GM12891 (cell line): ENCODE measurements around the gene MOGAT3.

Experiments
- DNase-seq: peaks from one replicate; pipeline ENCODE4 v3.0.0; 2011; ENCODE audit warnings: low spot score; ENCODE audit not compliant: insufficient read length
- FAIRE-seq: peaks from 2 replicates; lab custom pipeline; 2011; peaks lifted over from hg19 to GRCh38; lab: Jason Lieb, UNC
- PAX5 ChIP-seq: IDR thresholded peaks from 2 replicates; pipeline ENCODE4 v1.6.1; 2011; ENCODE audit warnings: low read length, moderate library complexity, mild to moderate bottlenecking; ENCODE audit not compliant: insufficient read depth, severe bottlenecking
- POLR2A ChIP-seq: IDR thresholded peaks from 2 replicates; pipeline ENCODE4 v1.6.1; 2011; ENCODE audit warnings: low read depth, low read length, control low read depth
- POLR2AphosphoS5 ChIP-seq: IDR thresholded peaks from 2 replicates; pipeline ENCODE4 v1.6.1; 2011; ENCODE audit warnings: low read depth, low read length, control low read depth
- POU2F2 ChIP-seq: IDR thresholded peaks from 2 replicates; pipeline ENCODE4 v1.6.1; 2011; ENCODE audit warnings: low read depth, mild to moderate bottlenecking, control low read depth, low read length, moderate library complexity
- SPI1 ChIP-seq: IDR thresholded peaks from 2 replicates; pipeline ENCODE4 v1.6.1; 2011; ENCODE audit warnings: low read depth, low read length, control low read depth
- TAF1 ChIP-seq: IDR thresholded peaks from 2 replicates; pipeline ENCODE4 v1.6.1; 2011; ENCODE audit warnings: low read depth, low read length, control low read depth

The MOGAT3 gene

GRCh38 chr7:101234636-101235035 lies 33.8 kb upstream of the MOGAT3 start:
- no peak for FAIRE-seq
- TF ChIP-seq SPI1: no peak
- no peak for TF ChIP-seq POU2F2
- TF ChIP-seq POLR2A: no peak
- no peak for TF ChIP-seq TAF1
- no peak for TF ChIP-seq POLR2AphosphoS5
- DNase-seq: no peak

- no peak for FAIRE-seq
- no peak for DNase-seq
- TF ChIP-seq POU2F2 (no peak), SPI1 (no peak), TAF1 (no peak), POLR2A (no peak), POLR2AphosphoS5 (no peak), PAX5 (no peak)
These were observed 33.2 kb upstream of the MOGAT3 start for GRCh38 chr7:101233907-101234547.

GRCh38 chr7:101232141-101232850 lies 31.5 kb upstream of the MOGAT3 start:
- no peak for TF ChIP-seq POLR2AphosphoS5
- TF ChIP-seq POLR2A: no peak
- TF ChIP-seq PAX5: no peak
- TF ChIP-seq POU2F2: no peak
- TF ChIP-seq SPI1: no peak
- no peak for TF ChIP-seq TAF1
- FAIRE-seq: no peak
- DNase-seq: no peak

GRCh38 chr7:101231644-101232043 lies 30.8 kb upstream of the MOGAT3 start:
- TF ChIP-seq POLR2AphosphoS5 (no peak), POU2F2 (no peak), POLR2A (no peak), PAX5 (no peak), TAF1 (no peak), SPI1 (no peak)
- no peak for FAIRE-seq
- no peak for DNase-seq

- FAIRE-seq: no peak
- DNase-seq: no peak
- TF ChIP-seq TAF1: no peak
- no peak for TF ChIP-seq POLR2AphosphoS5
- no peak for TF ChIP-seq SPI1
- TF ChIP-seq PAX5: no peak
- TF ChIP-seq POLR2A: no peak
- no peak for TF ChIP-seq POU2F2
These were observed 25.9 kb upstream of the MOGAT3 start for GRCh38 chr7:101226721-101227120.

GRCh38 chr7:101225650-101226049 lies 24.8 kb upstream of the MOGAT3 start:
- DNase-seq (no peak), FAIRE-seq (no peak)
- TF ChIP-seq PAX5 (no peak), TAF1 (no peak), POLR2AphosphoS5 (no peak), POU2F2 (no peak)

GRCh38 chr7:101223528-101223927 lies 22.7 kb upstream of the MOGAT3 start:
- DNase-seq (no peak), FAIRE-seq (no peak)
- no peak for TF ChIP-seq PAX5
- no peak for TF ChIP-seq POLR2A
- no peak for TF ChIP-seq SPI1
- TF ChIP-seq TAF1: no peak
- TF ChIP-seq POLR2AphosphoS5: no peak
- no peak for TF ChIP-seq POU2F2

GRCh38 chr7:101222275-101222830 lies 21.5 kb upstream of the MOGAT3 start:
- DNase-seq (no peak), FAIRE-seq (no peak)
- TF ChIP-seq TAF1: no peak
- TF ChIP-seq POLR2AphosphoS5: no peak
- no peak for TF ChIP-seq SPI1
- no peak for TF ChIP-seq POU2F2
- TF ChIP-seq POLR2A: no peak
- no peak for TF ChIP-seq PAX5

- DNase-seq: no peak
- FAIRE-seq: no peak
- TF ChIP-seq POU2F2 (no peak), POLR2AphosphoS5 (no peak), SPI1 (no peak), POLR2A (no peak), TAF1 (no peak), PAX5 (no peak)
These were observed 19.5 kb upstream of the MOGAT3 start for GRCh38 chr7:101220295-101220694.
